OCI-LY3 (cell line): Measurements from ENCODE around the gene SYCP3.

ENCODE experiments used
- CTCF ChIP-seq: fragments of 200-600, 300-600 bp; sonication (generic); IDR thresholded peaks from 2 replicates; pipeline ENCODE4 v1.5.1; 2014; ENCODE audit warnings: antibody characterized with exemption, low read length, low read depth
- EZH2phosphoT487 ChIP-seq: fragments of 200-600 bp; shearing (Covaris generic); IDR thresholded peaks from 2 replicates; pipeline ENCODE4 v1.6.1; 2018; ENCODE audit warnings: antibody characterized with exemption, mixed run types, low read depth

- no peak for TF ChIP-seq CTCF
- TF ChIP-seq EZH2phosphoT487 = no peak
Measured at GRCh38 chr12:101714877-101715444, 24.3 kb downstream of the SYCP3 start.
